Smooth muscle cell (in vitro differentiated cells): ENCODE measurements around the gene FMO1. TPM values are rescaled to one million over a fixed set of nuclear protein-coding genes. Genes with fewer than 3 reads are reported as not detected.

Experiments
- DNase-seq: peaks from one replicate; lab custom pipeline; 2025; ENCODE audit not compliant: unreplicated experiment; lab: John Stamatoyannopoulos, UW
- H2AFZ ChIP-seq: fragments of 200-600 bp; sonication (generic); 2 replicates; pipeline ENCODE4 v1.6.0; 2016; ENCODE audit warnings: antibody characterized with exemption, low read depth, mild to moderate bottlenecking
- H3F3A ChIP-seq: fragments of 200-600 bp; sonication (generic); 2 replicates; pipeline ENCODE4 v1.6.0; 2017; ENCODE audit warnings: antibody characterized with exemption, low read depth
- H3K27ac ChIP-seq: fragments of 200-600 bp; sonication (generic); 2 replicates; pipeline ENCODE4 v1.5.1; 2016; ENCODE audit warnings: low read depth, mild to moderate bottlenecking
- H3K27me3 ChIP-seq: fragments of 200-600 bp; sonication (generic); 2 replicates; pipeline ENCODE4 v1.6.1; 2016; ENCODE audit warnings: low read depth, mild to moderate bottlenecking
- H3K36me3 ChIP-seq: fragments of 200-600 bp; sonication (generic); 2 replicates; pipeline ENCODE4 v1.5.1; 2016; ENCODE audit warnings: low read depth
- H3K4me1 ChIP-seq: fragments of 200-600 bp; sonication (generic); 2 replicates; pipeline ENCODE4 v1.5.1; 2016; ENCODE audit warnings: low read depth
- H3K4me2 ChIP-seq: fragments of 200-600 bp; sonication (generic); 2 replicates; pipeline ENCODE4 v1.6.0; 2016; ENCODE audit warnings: mild to moderate bottlenecking
- H3K4me3 ChIP-seq: fragments of 200-600 bp; sonication (generic); 2 replicates; pipeline ENCODE4 v1.5.1; 2016; ENCODE audit warnings: mild to moderate bottlenecking
- H3K79me2 ChIP-seq: fragments of 200-600 bp; sonication (generic); 2 replicates; pipeline ENCODE4 v1.6.0; 2016; ENCODE audit warnings: low read depth, mild to moderate bottlenecking
- H3K9ac ChIP-seq: fragments of 200-600 bp; sonication (generic); 2 replicates; pipeline ENCODE4 v1.6.0; 2016; ENCODE audit warnings: low read depth
- H3K9me3 ChIP-seq: fragments of 200-600 bp; sonication (generic); replicated peaks from 2 replicates; pipeline ENCODE4 v1.5.1; 2016; ENCODE audit warnings: low read depth
- H4K20me1 ChIP-seq: fragments of 200-600 bp; sonication (generic); 2 replicates; pipeline ENCODE4 v1.6.0; 2016; ENCODE audit warnings: low read depth
- WGBS: methylation state at CpG from one replicate; pipeline ENCODE4 v1.1.7; 2016; ENCODE audit warnings: low lambda C conversion rate; 5-methylcytosine and 5-hydroxymethylcytosine counted together
- polyA plus RNA-seq: library from polyadenylated mRNA; unstranded; fragments of >200 nt; fragmentation: Nextera tagmentation; extraction: Ambion mirVana; gene quantifications from 2 replicates; pipeline ENCODE4 v1.2.1, GENCODE V29; 2016
- total RNA-seq: library from RNA; depleted of rRNA; stranded (reverse); fragments of >200 nt; gene quantifications from 2 replicates; pipeline ENCODE4 v1.2.3, GENCODE V29; 2014
- TF ChIP-seq, protein P1 (sequence below): fragments of 200-600 bp; sonication (generic); IDR thresholded peaks from 2 replicates; pipeline ENCODE4 v1.5.1; 2017; ENCODE audit warnings: borderline replicate concordance, mild to moderate bottlenecking, antibody characterized with exemption; ENCODE audit not compliant: insufficient read depth, poor library complexity, severe bottlenecking

Gene FMO1
- total and polyA plus RNA-seq, 2 experiments from 2014 or later = not detected

DNA sequence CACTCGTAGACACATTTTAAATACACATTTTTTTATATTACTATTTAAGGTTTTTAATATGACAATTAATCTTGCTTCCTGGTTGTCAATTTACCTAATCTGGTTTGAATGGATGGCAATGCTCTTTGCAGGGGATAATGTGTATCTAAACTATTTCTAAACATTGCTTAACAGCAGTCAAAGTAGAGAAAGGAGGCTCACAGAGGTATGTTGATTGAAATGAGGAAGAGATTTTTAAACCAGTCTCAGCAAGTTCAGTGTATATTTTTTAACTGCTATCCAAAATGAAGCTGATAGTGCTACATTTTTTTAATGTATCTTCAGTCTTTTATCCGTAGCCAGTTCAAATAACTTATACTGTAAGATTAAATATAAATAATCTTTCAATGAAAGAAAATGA, 17.4 kb downstream of the FMO1 start:
- TF ChIP-seq, protein P1, sequence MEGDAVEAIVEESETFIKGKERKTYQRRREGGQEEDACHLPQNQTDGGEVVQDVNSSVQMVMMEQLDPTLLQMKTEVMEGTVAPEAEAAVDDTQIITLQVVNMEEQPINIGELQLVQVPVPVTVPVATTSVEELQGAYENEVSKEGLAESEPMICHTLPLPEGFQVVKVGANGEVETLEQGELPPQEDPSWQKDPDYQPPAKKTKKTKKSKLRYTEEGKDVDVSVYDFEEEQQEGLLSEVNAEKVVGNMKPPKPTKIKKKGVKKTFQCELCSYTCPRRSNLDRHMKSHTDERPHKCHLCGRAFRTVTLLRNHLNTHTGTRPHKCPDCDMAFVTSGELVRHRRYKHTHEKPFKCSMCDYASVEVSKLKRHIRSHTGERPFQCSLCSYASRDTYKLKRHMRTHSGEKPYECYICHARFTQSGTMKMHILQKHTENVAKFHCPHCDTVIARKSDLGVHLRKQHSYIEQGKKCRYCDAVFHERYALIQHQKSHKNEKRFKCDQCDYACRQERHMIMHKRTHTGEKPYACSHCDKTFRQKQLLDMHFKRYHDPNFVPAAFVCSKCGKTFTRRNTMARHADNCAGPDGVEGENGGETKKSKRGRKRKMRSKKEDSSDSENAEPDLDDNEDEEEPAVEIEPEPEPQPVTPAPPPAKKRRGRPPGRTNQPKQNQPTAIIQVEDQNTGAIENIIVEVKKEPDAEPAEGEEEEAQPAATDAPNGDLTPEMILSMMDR = no peak
- H3K27ac ChIP-seq = no peak overlapping the region
- H3K27me3 ChIP-seq = no peaks in the 10 kb centered on the region
- no peaks in the 10 kb centered on the region for H3K36me3 ChIP-seq
- H3K9ac ChIP-seq = no peak overlapping the region
- H2AFZ ChIP-seq = no peak overlapping the region
- H3K9me3 ChIP-seq = no peaks in the 10 kb centered on the region
- H4K20me1 ChIP-seq = no peaks in the 10 kb centered on the region
- DNase-seq = no peak
- H3K79me2 ChIP-seq = no peaks in the 10 kb centered on the region
- 96% methylated on average over 2 of the region's 2 CpGs for WGBS
- no peaks in the 10 kb centered on the region for H3F3A ChIP-seq
- peaks cover 5% of the 10 kb centered on the region for H3K4me1 ChIP-seq
- no peak overlapping the region for H3K4me2 ChIP-seq
- H3K4me3 ChIP-seq = no peak overlapping the region

GRCh38 chr1:171266930-171267329, 18.6 kb downstream of the FMO1 start:
- Histone ChIP-seq H3K27me3 (no peaks in the 10 kb centered on the region), H3K4me2 (peak overlapping the region; percentile 56), H3K9ac (no peak overlapping the region), H2AFZ (no peak overlapping the region), H3K4me1 (peaks cover 5% of the 10 kb centered on the region), H3K79me2 (no peaks in the 10 kb centered on the region), H3K9me3 (no peaks in the 10 kb centered on the region), H3K27ac (no peak overlapping the region), H4K20me1 (no peaks in the 10 kb centered on the region), H3K36me3 (no peaks in the 10 kb centered on the region), H3F3A (no peaks in the 10 kb centered on the region), H3K4me3 (no peak overlapping the region)
- TF ChIP-seq, protein P1 = no peak
- no peak for DNase-seq
- 68% methylated on average over 4 of the region's 4 CpGs for WGBS

GRCh38 chr1:171267391-171267790, 19.1 kb downstream of the FMO1 start:
- no peak for DNase-seq
- Histone ChIP-seq H3K4me2 (peak overlapping the region; percentile 56), H3K9ac (no peak overlapping the region), H3K79me2 (no peaks in the 10 kb centered on the region), H3K4me3 (no peak overlapping the region), H3K27ac (no peak overlapping the region), H3K4me1 (peaks cover 5% of the 10 kb centered on the region), H3K36me3 (no peaks in the 10 kb centered on the region), H3K9me3 (no peaks in the 10 kb centered on the region), H3F3A (no peaks in the 10 kb centered on the region), H2AFZ (no peak overlapping the region), H4K20me1 (no peaks in the 10 kb centered on the region), H3K27me3 (no peaks in the 10 kb centered on the region)
- WGBS = 16% methylated on average over 1 of the region's 1 CpG
- TF ChIP-seq, protein P1 = no peak

DNA sequence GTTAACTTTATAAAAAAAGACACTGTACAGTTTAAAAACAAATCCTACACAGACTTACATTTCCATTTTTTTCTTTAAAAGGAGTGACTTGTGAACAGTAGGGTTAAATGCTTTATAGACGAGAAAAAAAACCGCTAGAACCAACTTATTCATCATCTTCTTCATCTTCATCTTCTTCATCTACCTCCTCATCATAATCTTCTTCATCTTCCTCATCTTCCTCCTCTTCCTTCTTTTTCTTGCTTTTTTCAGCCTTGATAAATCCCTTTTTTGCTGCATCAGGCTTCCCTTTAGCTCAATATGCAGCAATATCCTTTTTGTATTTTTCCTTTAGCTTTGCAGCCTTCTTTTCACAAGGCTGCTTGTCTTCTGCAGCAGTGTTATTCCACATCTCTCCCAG, 22.5 kb downstream of the FMO1 start:
- Histone ChIP-seq H3K4me2 (no peak overlapping the region), H3K27ac (no peak overlapping the region), H4K20me1 (no peaks in the 10 kb centered on the region), H3K27me3 (no peaks in the 10 kb centered on the region), H3K9me3 (no peaks in the 10 kb centered on the region), H3K36me3 (no peaks in the 10 kb centered on the region), H3F3A (no peaks in the 10 kb centered on the region), H3K4me1 (peaks cover 2% of the 10 kb centered on the region), H3K9ac (no peak overlapping the region), H2AFZ (no peak overlapping the region), H3K4me3 (no peak overlapping the region), H3K79me2 (no peaks in the 10 kb centered on the region)
- TF ChIP-seq, protein P1 = no peak
- 87% methylated on average over 2 of the region's 2 CpGs for WGBS
- no peak for DNase-seq
